Measurements from ENCODE around the gene OR1E1.
"Not testable (repeated sequence)": the region's sequence is repeated elsewhere in the genome, so short reads cannot be mapped to it uniquely, and the experiment has no call there.

Gene OR1E1

GRCh38 chr17:3398310-3398709 is at the start of gene OR1E1:
Gene OR1E1 (minus strand): TSS chr17:3398410. CDS start chr17:3398410, 0 bp downstream.
- no peak for DNase-seq

DNA sequence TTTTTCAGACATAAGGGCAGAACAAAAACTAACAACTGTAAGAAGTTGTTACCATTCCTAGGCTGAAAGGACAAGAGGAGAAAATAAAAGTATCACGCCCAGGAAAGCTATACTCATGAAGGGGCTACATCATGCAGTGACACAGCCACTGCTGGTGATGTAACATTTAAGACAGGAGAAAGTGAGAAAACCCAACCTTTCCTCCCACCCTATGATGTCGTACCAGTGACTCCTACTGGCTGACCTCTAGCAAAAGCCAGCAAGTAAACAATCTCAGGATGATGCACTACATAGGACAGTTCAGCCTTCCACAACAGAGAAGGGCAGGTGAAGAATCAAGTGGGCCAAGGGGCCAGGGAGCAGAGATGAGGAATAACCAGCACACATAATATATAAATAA is 49.4 kb upstream of the OR1E1 start:
- DNase-seq = no peak

- DNase-seq = no peak
Measured at GRCh38 chr17:3440451-3440850, 42.2 kb upstream of the OR1E1 start.

DNA sequence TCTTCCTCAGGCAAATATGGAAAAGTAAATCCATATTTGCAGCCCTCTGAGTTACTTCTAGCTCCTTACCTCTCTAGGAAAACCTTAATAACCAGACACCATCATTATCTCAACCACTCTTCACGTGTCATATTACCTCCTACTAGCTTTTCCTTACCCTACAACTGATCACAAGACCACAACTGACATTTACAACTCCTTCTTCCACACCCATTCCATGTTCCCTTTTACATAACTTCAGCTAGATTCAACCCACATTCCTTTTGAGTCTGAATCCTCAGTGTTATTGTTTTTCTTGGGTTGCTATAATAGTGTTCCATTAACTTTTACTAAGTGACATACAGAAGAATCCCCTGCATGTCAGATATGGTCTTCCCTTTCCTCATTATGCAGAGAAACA is 40.2 kb upstream of the OR1E1 start:
- DNase-seq = no peak

- DNase-seq = no peak
Measured at GRCh38 chr17:3433741-3434140, 35.5 kb upstream of the OR1E1 start, which contains the start of gene OR1E2. Gene OR1E2 (minus strand): TSS chr17:3433841. CDS start chr17:3433841, 0 bp downstream.

DNA sequence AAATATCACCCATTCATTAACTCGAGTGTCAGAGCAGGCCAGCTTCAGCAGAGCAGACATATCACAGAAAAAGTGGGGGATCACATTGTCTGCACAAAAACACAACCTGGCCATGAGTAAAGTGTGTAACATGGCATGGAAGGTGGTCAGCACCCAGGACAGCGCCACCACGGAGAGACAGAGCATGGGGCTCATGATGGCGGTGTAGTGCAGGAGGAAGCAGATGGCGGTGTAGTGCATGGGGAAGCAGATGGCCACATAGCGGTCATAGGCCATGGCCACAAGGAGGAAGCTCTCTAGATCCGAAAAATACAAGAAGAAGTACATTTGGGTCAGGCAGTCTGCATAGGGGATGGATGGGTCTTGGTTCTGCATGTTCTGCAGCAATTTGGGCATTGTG is 35.0 kb upstream of the OR1E1 start:
- not testable (repeated sequence) for DNase-seq

- DNase-seq = no peak
Measured at GRCh38 chr17:3418222-3418621, 20.0 kb upstream of the OR1E1 start.

GRCh38 chr17:3415610-3416009 is 17.4 kb upstream of the OR1E1 start:
- no peak for DNase-seq

DNA sequence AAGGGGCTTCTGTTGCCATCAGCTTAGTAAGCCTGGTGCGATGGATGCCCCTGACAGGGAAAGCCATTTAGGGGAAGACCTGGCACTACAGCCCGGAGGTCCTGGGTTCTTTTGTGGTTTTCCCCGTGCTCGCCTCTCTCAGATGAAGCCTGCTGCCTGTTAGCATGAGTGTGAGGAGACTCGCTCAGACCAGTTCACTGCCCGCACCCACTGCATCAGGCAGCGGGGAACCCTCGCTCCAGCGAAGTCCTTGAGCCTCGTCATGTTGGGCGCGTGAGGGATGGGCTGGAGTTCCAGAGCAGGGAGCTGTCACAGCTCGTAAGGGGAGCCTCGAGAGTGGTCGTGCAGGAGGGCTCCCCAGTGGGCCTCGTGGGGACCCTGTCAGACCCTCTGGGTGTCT is 14.0 kb upstream of the OR1E1 start:
- not testable (repeated sequence) for DNase-seq

DNA sequence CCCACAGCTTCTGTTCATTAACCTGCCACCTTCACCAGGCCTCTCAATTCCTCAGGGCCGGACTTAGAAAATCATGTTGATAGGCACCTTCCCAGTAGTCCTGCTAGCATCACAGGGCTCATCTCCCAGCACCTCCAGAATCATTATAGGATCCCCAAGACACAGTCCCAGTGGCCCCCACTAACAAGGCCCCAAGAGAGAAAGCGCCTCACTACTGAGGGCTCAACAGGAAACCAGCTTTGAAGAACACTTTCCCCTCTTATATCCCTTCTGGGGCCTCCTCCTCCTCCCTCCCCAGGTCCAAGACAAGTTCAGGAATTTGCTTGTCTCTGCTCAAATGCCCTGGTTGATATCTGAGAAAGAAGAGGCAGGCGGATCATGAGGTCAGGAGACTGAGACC is 12.9 kb upstream of the OR1E1 start, which contains the start of gene OR3A3:
Gene OR3A3 (plus strand): TSS at position 301 of the 400 bp plus-strand sequence.
- no peak for DNase-seq

DNA sequence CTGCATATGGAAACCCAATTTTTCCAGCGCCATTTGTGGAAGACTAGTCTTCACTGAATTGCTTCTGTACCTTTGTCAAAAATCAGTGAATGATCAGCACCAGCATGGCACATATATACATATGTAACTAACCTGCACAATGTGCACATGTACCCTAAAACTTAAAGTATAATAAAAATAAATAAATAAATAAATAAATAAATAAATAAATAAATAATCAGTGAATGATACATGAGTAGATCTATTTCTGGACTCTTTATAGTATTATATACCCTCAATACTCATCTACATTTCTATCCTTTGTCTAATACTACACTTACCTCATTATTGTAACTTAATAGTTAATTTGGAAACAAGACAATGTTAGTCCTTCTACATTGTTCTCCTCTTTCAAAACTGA is 5.6 kb upstream of the OR1E1 start:
- DNase-seq = not testable (repeated sequence)

DNA sequence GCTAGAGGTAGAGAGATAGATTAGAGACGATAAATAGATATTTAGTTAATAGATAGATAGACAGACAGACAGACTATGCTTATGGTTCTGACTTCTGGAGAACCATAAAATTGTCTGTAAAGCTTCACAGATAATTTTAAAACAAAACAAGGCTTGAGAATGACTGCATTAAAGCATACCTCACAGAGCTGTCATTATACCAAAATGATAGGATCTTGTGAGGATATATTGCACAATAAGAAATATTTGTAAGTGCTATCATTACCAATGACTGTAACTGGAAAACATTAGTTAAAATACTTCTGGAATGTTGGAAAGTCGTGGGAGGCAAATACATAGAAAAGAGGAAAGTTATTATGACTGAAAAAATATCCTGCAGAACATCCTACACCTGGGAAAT is 3.6 kb upstream of the OR1E1 start:
- DNase-seq = no peak

GRCh38 chr17:3400055-3400454 is 1.8 kb upstream of the OR1E1 start:
- DNase-seq = no peak

- not testable (repeated sequence) for DNase-seq
Measured at GRCh38 chr17:3397801-3398200, 409 bp downstream of the OR1E1 start.

DNA sequence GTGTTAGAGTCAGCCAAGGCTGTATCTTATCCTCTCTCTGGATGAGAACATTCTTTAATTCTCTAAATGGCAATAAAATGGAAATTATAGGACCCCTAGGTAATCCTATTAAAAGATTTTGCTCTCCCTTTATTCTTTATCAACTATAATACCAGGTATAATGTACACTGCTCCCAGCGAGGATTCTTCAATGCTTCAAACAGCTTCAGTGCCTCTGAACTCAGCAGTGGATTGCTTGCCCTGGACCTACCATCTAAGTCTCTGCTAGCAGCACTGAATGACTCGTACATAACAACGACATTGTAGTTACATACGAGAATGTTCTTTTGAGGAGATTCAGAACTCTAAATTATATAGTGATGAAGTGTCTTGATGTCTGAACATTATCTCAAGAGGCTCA is 8.4 kb downstream of the OR1E1 start:
- no peak for DNase-seq

DNA sequence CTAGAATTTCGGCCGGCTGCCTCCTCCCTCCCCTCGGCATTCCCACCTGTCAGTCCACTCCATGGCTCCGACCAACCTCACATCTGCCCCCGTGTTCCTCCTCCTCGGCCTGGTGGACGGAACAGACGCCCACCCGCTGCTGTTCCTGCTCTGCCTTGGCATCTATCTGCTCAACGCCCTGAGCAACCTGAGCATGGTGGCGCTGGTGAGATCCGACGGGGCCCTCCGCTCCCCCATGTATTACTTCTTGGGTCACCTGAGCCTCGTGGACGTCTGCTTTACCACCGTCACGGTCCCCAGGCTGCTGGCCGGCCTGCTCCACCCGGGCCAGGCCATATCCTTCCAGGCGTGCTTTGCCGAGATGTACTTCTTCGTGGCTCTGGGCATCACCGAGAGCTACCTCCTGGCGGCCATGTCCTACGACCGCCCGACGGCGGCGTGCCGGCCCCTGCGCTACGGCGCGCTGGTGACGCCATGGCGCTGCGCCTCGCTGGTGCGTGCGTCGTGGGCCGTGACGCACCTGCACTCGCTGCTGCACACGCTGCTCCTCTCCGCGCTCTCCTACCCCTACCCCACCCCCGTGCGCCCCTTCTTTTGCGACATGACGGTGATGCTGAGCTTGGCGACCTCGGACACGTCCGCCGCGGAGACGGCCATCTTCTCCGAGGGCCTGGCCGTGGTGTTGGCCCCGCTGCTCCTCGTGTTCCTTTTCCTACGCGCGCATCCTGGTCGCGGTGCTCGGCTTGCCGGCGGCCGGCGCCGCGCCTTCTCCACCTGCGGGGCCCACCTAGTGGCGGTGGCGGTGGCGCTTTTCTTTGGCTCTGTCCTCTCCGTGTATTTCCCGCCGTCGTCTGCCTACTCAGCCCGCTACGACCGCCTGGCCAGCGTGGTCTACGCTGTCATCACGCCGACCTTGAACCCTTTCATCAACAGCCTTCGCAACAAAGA is 12.1 kb downstream of the OR1E1 start, which contains the start of gene OR3A2:
Gene OR3A2 (minus strand): TSS at position 440 of the 948 bp plus-strand sequence.
- DNase-seq = no peak

GRCh38 chr17:3381957-3382356 is 16.3 kb downstream of the OR1E1 start:
- DNase-seq = no peak

GRCh38 chr17:3378321-3378720 is 19.9 kb downstream of the OR1E1 start:
- DNase-seq = no peak

DNA sequence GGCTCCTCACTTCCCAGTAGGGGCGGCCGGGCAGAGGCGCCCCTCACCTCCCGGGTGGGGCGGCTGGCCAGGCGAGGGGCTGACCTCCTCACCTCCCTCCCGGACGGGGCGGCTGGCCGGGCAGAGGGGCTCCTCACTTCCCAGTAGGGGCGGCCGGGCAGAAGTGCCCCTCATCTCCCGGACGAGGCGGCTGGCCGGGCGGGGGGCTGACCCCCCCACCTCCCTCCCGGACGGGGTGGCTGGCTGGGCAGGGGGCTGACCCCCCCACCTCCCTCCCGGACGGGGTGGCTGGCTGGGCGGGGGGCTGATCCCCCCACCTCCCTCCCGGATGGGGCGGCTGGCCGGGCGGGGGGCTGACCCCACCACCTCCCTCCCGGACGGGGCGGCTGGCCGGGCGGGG is 27.0 kb downstream of the OR1E1 start:
- DNase-seq = not testable (repeated sequence)
